CD8-positive, alpha-beta memory T cell (primary cell): ENCODE measurements around the gene BCAS1. TPM values are rescaled to one million over a fixed set of nuclear protein-coding genes. Genes with fewer than 3 reads are reported as not detected.

ENCODE experiments used
- CTCF ChIA-PET: fragments of 350-600 bp; sonication (Branson Sonifier 250); formaldehyde crosslinking; loops from one replicate; lab custom pipeline; 2021; ENCODE audit warnings: antibody characterized with exemption; lab: Charles Lee
- POLR2A ChIA-PET: fragments of 350-600 bp; sonication (Branson Sonifier 250); formaldehyde crosslinking; loops from one replicate; lab custom pipeline; 2021; ENCODE audit warnings: antibody characterized with exemption; lab: Charles Lee
- DNase-seq, 5 donors: peaks; one replicate each; pipeline versions ENCODE4 v3.0.0 to v3.0.0-alpha.2; 2020 to 2022; ENCODE audit warnings: mixed read lengths in 1 of 5
- H3K27ac ChIP-seq: one replicate; pipeline ENCODE4 v1.7.0; 2013; ENCODE audit warnings: low read depth, mild to moderate bottlenecking, low read length, moderate library complexity
- H3K27me3 ChIP-seq: 2 replicates; pipeline ENCODE4 v1.7.0; 2013; ENCODE audit warnings: low read length, mild to moderate bottlenecking; ENCODE audit not compliant: insufficient read depth, poor library complexity, severe bottlenecking
- H3K36me3 ChIP-seq: 2 replicates; pipeline ENCODE4 v1.7.0; 2013; ENCODE audit warnings: mild to moderate bottlenecking, low read length, moderate library complexity; ENCODE audit not compliant: insufficient read depth
- H3K4me1 ChIP-seq: 2 replicates; pipeline ENCODE4 v1.7.0; 2013; ENCODE audit warnings: mild to moderate bottlenecking, low read length, moderate library complexity; ENCODE audit not compliant: insufficient read depth
- H3K4me3 ChIP-seq: 2 replicates; pipeline ENCODE4 v1.7.0; 2013; ENCODE audit warnings: mild to moderate bottlenecking, low read length
- H3K9me3 ChIP-seq: 2 replicates; pipeline ENCODE4 v1.7.0; 2013; ENCODE audit warnings: mild to moderate bottlenecking, low read length
- H3K27ac Mint-ChIP-seq, 8 donors: one replicate each; pipeline ENCODE4 v1.8.0; 2020 to 2021; ENCODE audit warnings: mixed read lengths in 8 of 8, mild to moderate bottlenecking in 6 of 8, inconsistent platforms in 3 of 8, moderate library complexity in 3 of 8
- H3K27me3 Mint-ChIP-seq, 2 donors: one replicate each; pipeline ENCODE4 v1.8.0; 2020 to 2021; ENCODE audit warnings: mixed read lengths in 2 of 2, mild to moderate bottlenecking in 1 of 2, moderate library complexity in 1 of 2
- H3K36me3 Mint-ChIP-seq, 3 donors: one replicate each; pipeline ENCODE4 v1.8.0; 2020 to 2021; ENCODE audit warnings: mixed read lengths in 3 of 3, inconsistent platforms in 1 of 3, mild to moderate bottlenecking in 1 of 3
- H3K4me1 Mint-ChIP-seq, 3 donors: one replicate each; pipeline ENCODE4 v1.8.0; 2020 to 2021; ENCODE audit warnings: mixed read lengths in 3 of 3, inconsistent platforms in 1 of 3, mild to moderate bottlenecking in 1 of 3
- H3K4me3 Mint-ChIP-seq, 7 donors: one replicate each; pipeline ENCODE4 v1.8.0; 2020 to 2021; ENCODE audit warnings: mixed read lengths in 7 of 7, mild to moderate bottlenecking in 6 of 7, moderate library complexity in 4 of 7, inconsistent platforms in 2 of 7
- H3K9me3 Mint-ChIP-seq, 5 donors: one replicate each; pipeline ENCODE4 v1.8.0; 2020 to 2022; ENCODE audit warnings: mixed read lengths in 5 of 5, mild to moderate bottlenecking in 3 of 5, moderate library complexity in 2 of 5, inconsistent platforms in 1 of 5
- polyA plus RNA-seq: library from polyadenylated mRNA; unstranded; fragments of 300-500 nt; fragmentation: Illumina TruSeq; gene quantifications from one replicate; pipeline ENCODE4 v1.2.3, GENCODE V29; 2021
- total RNA-seq, 2 experiments: library from RNA; stranded (reverse); gene quantifications; one replicate each; pipeline ENCODE4 v1.2.3, GENCODE V29; 2021

Gene BCAS1
- total and polyA plus RNA-seq, 3 experiments from 2014 or later, result 0.09 to 0.91 (median 0.15) TPM

DNA sequence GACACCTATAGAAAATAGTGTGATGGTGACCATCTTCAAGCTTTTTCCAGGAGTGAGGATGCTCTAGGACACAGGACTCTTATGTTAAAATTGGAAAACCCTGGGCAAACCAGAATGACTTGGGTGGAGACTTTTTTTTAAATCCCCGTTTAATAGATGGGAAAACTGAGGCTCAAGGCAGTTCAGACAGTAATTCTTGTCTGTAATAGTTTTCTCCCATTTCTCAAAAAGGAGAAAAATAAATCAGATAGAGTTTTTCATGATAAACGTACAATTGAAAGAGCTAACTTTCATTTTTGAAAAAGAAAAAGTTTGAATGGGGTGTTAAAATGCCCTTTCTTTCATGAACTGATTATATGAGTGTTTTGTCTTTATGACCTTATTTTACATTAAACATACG is 6.8 kb downstream of the BCAS1 start:
- ChIA-PET CTCF (interaction anchor here (1.4 to 2.3 kb wide), 5 partner anchors 11 to 145 kb away, joined by 4 to 8 read pairs (median 5); no protein-coding TSS in a partner anchor), POLR2A (no interaction called here)
- Mint-ChIP-seq H3K27ac (peak overlapping the region in 7 of 8 donors; percentile 14 to 88 (median 71)), H3K4me3 (peak overlapping the region in 6 of 7 donors; percentile 13 to 76 (median 61)), H3K27me3 (peaks cover 0 to 2% of the 10 kb centered on the region in 2 donors), H3K4me1 (peaks cover 16 to 36% (median 24%) of the 10 kb centered on the region in 3 donors), H3K9me3 (no peaks in the 10 kb centered on the region), H3K36me3 (no peaks in the 10 kb centered on the region)
- no peaks in the 10 kb centered on the region for H3K9me3 ChIP-seq
- H3K27me3 ChIP-seq, result no peaks in the 10 kb centered on the region
- H3K4me1 ChIP-seq, result no peaks in the 10 kb centered on the region
- no peak overlapping the region for H3K27ac ChIP-seq
- DNase-seq, result no peak
- H3K4me3 ChIP-seq, result no peak overlapping the region
- no peaks in the 10 kb centered on the region for H3K36me3 ChIP-seq

DNA sequence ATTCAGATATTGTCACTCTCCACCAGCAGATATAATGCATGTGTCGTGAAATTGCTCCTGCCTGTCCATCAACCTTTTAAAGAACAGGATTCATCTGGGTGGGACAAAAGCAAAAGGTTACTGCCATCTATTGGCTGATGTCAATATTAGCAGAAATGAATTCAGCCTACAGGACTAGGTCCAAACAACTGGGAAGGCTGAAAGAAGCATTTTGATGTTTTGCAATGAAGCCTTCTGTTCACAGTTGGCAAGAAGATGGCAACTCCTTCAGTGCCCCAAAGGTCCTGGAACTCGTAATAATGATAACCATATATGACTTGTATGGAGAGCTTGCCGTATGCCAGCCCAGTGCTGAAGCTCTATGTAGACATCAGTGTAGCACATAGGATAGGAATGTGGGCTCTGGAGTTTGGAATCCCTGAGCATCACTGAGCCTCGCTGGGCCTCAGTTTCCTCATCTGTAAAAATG is 7.5 kb downstream of the BCAS1 start:
- no peaks in the 10 kb centered on the region for H3K36me3 Mint-ChIP-seq
- no peak overlapping the region for H3K27ac ChIP-seq

DNA sequence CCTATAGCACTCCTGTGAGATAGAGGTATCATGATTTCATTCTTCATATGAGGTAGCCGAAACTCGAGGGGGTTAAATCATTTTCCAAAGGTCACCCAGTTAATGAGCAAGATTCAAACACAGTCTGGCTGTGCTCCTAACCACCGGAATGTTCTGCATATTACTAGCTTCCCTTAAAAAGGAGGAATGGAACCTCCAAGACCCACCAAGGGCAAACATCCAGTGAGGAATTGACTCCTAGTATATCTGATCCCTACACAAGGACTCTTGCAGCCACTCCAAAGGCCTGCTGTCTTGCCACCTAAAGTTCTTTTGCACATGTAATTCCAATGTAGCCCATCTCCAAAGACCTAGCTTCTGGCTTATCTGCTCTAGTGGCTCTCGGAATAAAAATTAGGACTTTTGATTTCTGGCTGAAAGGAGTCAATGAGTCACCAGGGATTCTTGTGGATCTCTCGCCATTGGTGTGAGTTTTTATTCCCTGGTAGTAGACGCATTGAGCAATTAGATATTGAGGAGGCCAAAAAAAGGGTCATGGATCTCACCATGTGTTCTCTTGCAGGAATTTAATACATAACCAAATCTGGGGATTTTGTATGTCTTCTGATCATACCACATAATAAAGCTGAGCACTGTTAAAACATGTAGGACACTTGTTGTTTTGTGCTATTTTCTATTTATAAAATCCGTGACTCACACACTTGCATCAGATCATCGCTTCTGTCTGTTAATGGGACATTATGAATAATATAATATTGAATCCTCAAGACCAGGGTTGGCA is 9.1 kb downstream of the BCAS1 start:
- H3K27me3 Mint-ChIP-seq, result peaks cover 0 to 2% of the 10 kb centered on the region in 2 donors
- H3K9me3 Mint-ChIP-seq, result no peaks in the 10 kb centered on the region
- no peak overlapping the region for H3K4me3 Mint-ChIP-seq
- no peaks in the 10 kb centered on the region for H3K36me3 Mint-ChIP-seq
- Histone ChIP-seq H3K27ac (no peak overlapping the region), H3K4me3 (no peak overlapping the region), H3K36me3 (no peaks in the 10 kb centered on the region), H3K27me3 (no peaks in the 10 kb centered on the region), H3K9me3 (no peaks in the 10 kb centered on the region), H3K4me1 (no peaks in the 10 kb centered on the region)
- H3K27ac Mint-ChIP-seq, result peak overlapping the region in 1 of 8 donors; percentile 48
- ChIA-PET POLR2A (no interaction called here), CTCF (interaction anchor here (1.3 to 1.5 kb wide), 2 partner anchors 146 to 649 kb away, joined by 4 to 7 read pairs; no protein-coding TSS in a partner anchor)
- DNase-seq, result no peak
- peaks cover 16 to 33% (median 24%) of the 10 kb centered on the region in 3 donors for H3K4me1 Mint-ChIP-seq

More for the DNA sequence above, 7.5 kb downstream of the BCAS1 start:
- Mint-ChIP-seq H3K27me3 (peaks cover 0 to 2% of the 10 kb centered on the region in 2 donors), H3K4me3 (peak overlapping the region in 1 of 7 donors; percentile 76), H3K4me1 (peaks cover 16 to 40% (median 24%) of the 10 kb centered on the region in 3 donors), H3K9me3 (no peaks in the 10 kb centered on the region), H3K27ac (peak overlapping the region in 2 of 8 donors; percentile 0 to 58)
- no peaks in the 10 kb centered on the region for H3K9me3 ChIP-seq
- no peaks in the 10 kb centered on the region for H3K27me3 ChIP-seq
- POLR2A ChIA-PET, result no interaction called here
- peak in 1 of 5 donors; percentile 23 for DNase-seq
- H3K4me1 ChIP-seq, result no peaks in the 10 kb centered on the region
- H3K36me3 ChIP-seq, result no peaks in the 10 kb centered on the region
- H3K4me3 ChIP-seq, result no peak overlapping the region
- CTCF ChIA-PET, result interaction anchor here (0.8 to 2.3 kb wide), 7 partner anchors 12 to 860 kb away, joined by 3 to 8 read pairs (median 5); no protein-coding TSS in a partner anchor

DNA sequence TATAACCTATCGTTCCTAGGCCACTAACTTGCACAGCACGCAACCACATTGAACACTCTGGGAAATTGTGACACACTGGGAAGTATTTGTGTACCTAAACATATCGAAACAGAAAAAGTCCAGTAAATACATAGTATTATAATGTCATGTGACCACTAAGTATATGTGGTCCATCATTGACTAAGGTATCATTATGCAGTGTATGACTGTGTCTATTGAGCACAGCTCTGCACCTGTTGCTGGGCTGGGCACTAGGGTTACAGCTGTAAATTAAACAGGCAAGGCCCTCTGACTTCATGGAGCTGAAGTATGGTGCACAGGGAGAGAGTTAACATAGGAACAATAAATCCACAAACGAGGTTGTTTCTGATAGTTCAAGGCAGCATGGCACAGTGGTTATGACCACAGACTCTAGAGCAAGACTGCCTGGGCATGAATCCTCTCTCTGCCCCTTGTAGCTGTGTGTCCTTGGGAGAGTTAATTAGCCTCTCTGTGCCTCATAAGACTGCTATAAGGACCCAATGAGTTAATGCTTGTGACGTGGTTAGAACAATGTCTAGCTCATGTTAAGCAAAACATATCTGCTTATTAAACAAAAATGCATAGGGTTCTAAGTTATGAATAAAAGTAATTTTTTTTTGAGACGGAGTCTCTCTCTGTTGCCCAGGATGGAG is 10.6 kb downstream of the BCAS1 start:
- H3K9me3 Mint-ChIP-seq, result no peaks in the 10 kb centered on the region
- DNase-seq, result no peak
- Histone ChIP-seq H3K9me3 (no peaks in the 10 kb centered on the region), H3K4me3 (no peak overlapping the region), H3K27ac (no peak overlapping the region), H3K4me1 (no peaks in the 10 kb centered on the region), H3K36me3 (no peaks in the 10 kb centered on the region), H3K27me3 (no peaks in the 10 kb centered on the region)
- H3K4me1 Mint-ChIP-seq, result peaks cover 16 to 29% (median 23%) of the 10 kb centered on the region in 3 donors
- ChIA-PET POLR2A (no interaction called here), CTCF (interaction anchor here (0.7 kb wide), 1 partner anchor 8 kb away, joined by 3 read pairs; no protein-coding TSS in a partner anchor)
- H3K27me3 Mint-ChIP-seq, result peaks cover 0 to 2% of the 10 kb centered on the region in 2 donors
- no peak overlapping the region for H3K27ac Mint-ChIP-seq
- no peak overlapping the region for H3K4me3 Mint-ChIP-seq
- H3K36me3 Mint-ChIP-seq, result no peaks in the 10 kb centered on the region

DNA sequence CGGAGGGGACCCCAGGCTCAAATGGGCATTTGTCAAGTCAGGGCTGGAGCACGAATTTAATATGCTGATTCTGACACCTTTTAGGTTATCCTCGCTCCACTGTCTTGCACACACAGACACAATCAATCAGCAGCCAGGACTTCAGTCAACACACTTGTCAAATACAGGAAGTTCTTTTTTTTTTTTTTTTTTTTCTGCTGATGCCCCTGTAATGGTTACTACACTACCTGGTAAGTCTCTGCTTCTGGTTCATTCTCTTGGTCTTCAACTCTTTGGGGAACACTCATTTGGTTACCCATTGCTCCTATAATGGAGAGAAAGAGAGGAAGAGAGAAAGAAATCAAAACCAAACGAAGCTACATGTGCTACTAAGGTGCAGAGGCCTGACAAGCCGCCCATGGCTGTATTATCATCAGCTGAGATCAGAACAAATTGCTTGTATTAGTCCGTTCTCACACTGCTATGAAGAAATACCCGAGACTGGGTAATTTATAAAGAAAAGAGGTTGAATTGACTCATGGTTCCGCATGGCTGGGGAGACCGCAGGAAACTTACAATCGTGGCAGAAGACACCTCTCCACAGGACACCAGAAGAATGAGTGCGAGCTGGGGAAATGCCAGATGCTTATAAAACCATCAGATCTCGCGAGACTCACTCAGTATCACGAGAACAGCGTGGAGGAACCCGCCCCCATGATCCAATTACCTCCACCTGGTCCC is 11.8 kb downstream of the BCAS1 start:
- Mint-ChIP-seq H3K27ac (peak overlapping the region in 3 of 8 donors; percentile 16 to 43 (median 17)), H3K36me3 (no peaks in the 10 kb centered on the region), H3K9me3 (no peaks in the 10 kb centered on the region), H3K4me3 (no peak overlapping the region), H3K4me1 (peaks cover 4 to 17% (median 10%) of the 10 kb centered on the region in 3 donors), H3K27me3 (no peaks in the 10 kb centered on the region)
- H3K4me1 ChIP-seq, result no peaks in the 10 kb centered on the region
- no peaks in the 10 kb centered on the region for H3K27me3 ChIP-seq
- POLR2A ChIA-PET, result no interaction called here
- H3K27ac ChIP-seq, result no peak overlapping the region
- no peaks in the 10 kb centered on the region for H3K9me3 ChIP-seq
- no peaks in the 10 kb centered on the region for H3K36me3 ChIP-seq
- no peak overlapping the region for H3K4me3 ChIP-seq
- DNase-seq, result no peak
- CTCF ChIA-PET, result no interaction called here

DNA sequence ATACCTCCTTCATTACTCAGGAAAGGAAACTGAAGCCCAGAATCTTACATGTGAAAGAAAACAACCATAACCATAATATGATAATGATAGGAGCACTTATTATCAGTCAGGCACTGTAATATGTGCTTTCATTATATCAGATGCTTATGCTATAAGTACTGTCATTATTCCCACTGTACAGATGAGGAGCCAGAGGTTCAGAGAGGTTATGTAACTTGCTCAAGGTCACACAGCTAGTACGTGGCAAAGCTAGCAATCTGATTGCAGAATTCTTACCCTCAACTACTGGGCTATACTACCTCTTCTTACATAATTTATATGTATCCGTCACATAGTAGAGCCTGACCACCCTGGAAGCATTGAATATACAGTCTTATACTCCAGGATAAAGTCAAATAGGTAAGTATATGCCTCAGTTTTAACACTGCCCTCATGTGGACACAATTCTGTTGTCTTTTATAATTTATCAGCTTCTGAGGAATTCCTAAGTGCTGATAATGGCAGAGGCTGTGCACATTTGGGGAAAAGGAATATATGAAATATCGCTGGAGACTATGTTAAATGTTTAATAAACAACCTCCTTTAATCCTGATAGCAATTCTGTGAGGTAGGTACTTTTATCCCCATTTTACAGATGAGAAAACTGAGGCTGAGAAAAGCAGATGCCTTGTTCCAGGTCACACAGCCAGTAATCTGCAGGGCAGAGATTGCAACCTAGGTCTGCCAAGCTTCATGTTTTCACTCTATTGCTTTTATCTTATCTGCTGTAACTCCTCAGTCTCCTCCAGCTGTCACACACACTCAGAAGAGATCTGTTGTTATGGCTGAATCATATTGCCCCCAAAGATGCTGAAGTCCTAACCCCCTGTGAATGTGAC is 13.4 kb downstream of the BCAS1 start:
- no peak for DNase-seq
- Mint-ChIP-seq H3K4me3 (no peak overlapping the region), H3K27ac (peak overlapping the region in 1 of 8 donors; percentile 44), H3K9me3 (no peaks in the 10 kb centered on the region), H3K36me3 (no peaks in the 10 kb centered on the region), H3K4me1 (peaks cover 0 to 5% (median 0%) of the 10 kb centered on the region in 3 donors), H3K27me3 (peaks cover 0 to 5% of the 10 kb centered on the region in 2 donors)
- H3K4me1 ChIP-seq, result no peaks in the 10 kb centered on the region
- H3K4me3 ChIP-seq, result no peak overlapping the region
- CTCF ChIA-PET, result no interaction called here
- no peaks in the 10 kb centered on the region for H3K9me3 ChIP-seq
- POLR2A ChIA-PET, result no interaction called here
- no peaks in the 10 kb centered on the region for H3K27me3 ChIP-seq
- no peaks in the 10 kb centered on the region for H3K36me3 ChIP-seq
- no peak overlapping the region for H3K27ac ChIP-seq

DNA sequence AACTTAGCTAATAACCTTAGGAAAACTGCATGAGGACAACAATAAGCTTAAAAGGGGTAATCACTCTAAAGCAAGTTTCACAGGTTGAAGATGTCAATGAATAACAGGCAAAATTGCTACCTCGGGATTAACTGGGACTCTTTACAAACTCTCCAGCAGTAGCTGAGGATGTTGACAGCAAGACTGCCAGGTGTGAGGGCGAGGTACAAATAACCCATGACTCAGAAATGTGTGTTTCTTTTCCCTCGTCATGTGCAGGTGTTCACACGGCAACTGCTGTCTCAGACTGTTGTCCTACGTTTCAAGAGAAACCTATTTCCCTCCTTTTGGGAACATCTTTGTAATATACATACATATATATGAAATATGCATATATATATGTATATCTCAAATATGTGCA is 15.9 kb downstream of the BCAS1 start:
- Histone ChIP-seq H3K4me3 (no peak overlapping the region), H3K36me3 (no peaks in the 10 kb centered on the region), H3K27ac (no peak overlapping the region), H3K4me1 (no peaks in the 10 kb centered on the region), H3K27me3 (no peaks in the 10 kb centered on the region), H3K9me3 (no peaks in the 10 kb centered on the region)
- no peak overlapping the region for H3K4me3 Mint-ChIP-seq
- POLR2A ChIA-PET, result no interaction called here
- DNase-seq, result no peak
- H3K9me3 Mint-ChIP-seq, result peaks cover 0 to 2% (median 0%) of the 10 kb centered on the region in 5 donors
- H3K27ac Mint-ChIP-seq, result no peak overlapping the region
- peaks cover 0 to 2% (median 0%) of the 10 kb centered on the region in 3 donors for H3K36me3 Mint-ChIP-seq
- CTCF ChIA-PET, result no interaction called here
- peaks cover 6 to 22% of the 10 kb centered on the region in 2 donors for H3K27me3 Mint-ChIP-seq
- H3K4me1 Mint-ChIP-seq, result peaks cover 0 to 5% (median 0%) of the 10 kb centered on the region in 3 donors
